Psoas muscle (tissue), 8 donors: ENCODE measurements around the gene CLTB. TPM values are rescaled to one million over a fixed set of nuclear protein-coding genes. Genes with fewer than 3 reads are reported as not detected.
"Not testable (repeated sequence)": the region's sequence is repeated elsewhere in the genome, so short reads cannot be mapped to it uniquely, and the experiment has no call there.

Experiments used
- ATAC-seq, 4 donors: fragments of 200-7000 bp; cut with Tn5 transposase; one replicate each; pipeline ENCODE4 v1.9.1; 2020; ENCODE audit warnings: moderate library complexity in 3 of 4, mild to moderate bottlenecking in 2 of 4
- DNase-seq, 2 donors: peaks; one replicate each; pipeline ENCODE4 v3.0.0-alpha.2; 2020
- H3K27ac ChIP-seq: fragments of 200-600 bp; one replicate; pipeline ENCODE4 v1.8.0; 2022
- H3K27me3 ChIP-seq, 3 donors: fragments of 200-600 bp in 1 of 3; one replicate each; pipeline versions ENCODE4 v1.6.1 to v1.8.0; 2013 to 2022; ENCODE audit warnings: low read length in 2 of 3, mild to moderate bottlenecking in 2 of 3, moderate library complexity in 1 of 3; ENCODE audit not compliant: insufficient read depth in 3 of 3
- H3K36me3 ChIP-seq, 2 donors: fragments of 200-600 bp in 1 of 2; one replicate each; pipeline versions ENCODE4 v1.6.1 to v1.8.0; 2013 to 2022; ENCODE audit warnings: low read depth in 1 of 2, mild to moderate bottlenecking in 1 of 2, moderate library complexity in 1 of 2; ENCODE audit not compliant: insufficient read depth in 1 of 2
- H3K4me1 ChIP-seq: fragments of 200-600 bp; one replicate; pipeline ENCODE4 v1.8.0; 2022
- H3K4me3 ChIP-seq: fragments of 200-600 bp; one replicate; pipeline ENCODE4 v1.8.0; 2022; ENCODE audit warnings: mild to moderate bottlenecking
- H3K9me3 ChIP-seq: fragments of 200-600 bp; one replicate; pipeline ENCODE4 v1.8.0; 2022
- CTCF ChIP-seq: fragments of 200-600 bp; IDR thresholded peaks from one replicate; pipeline ENCODE4 v1.8.0; 2022; ENCODE audit warnings: antibody characterized with exemption
- WGBS, 3 donors: extraction: QIAGEN DNeasy Blood & Tissue Kit; methylation state at CpG; one replicate each; pipeline versions ENCODE4 v1.1.6 to v1.1.7; 2013; 5-methylcytosine and 5-hydroxymethylcytosine counted together
- intact Hi-C, 2 donors: fragments of 100-400 bp; cut with DNase I; formaldehyde crosslinking; loops; one replicate each; pipeline versions ENCODE4 v1.11.0 to v1.14.2; 2022
- polyA plus RNA-seq, 3 donors: library from polyadenylated mRNA; stranded (reverse); fragments of 200-250 nt; gene quantifications; one replicate each; pipeline ENCODE4 v1.2.3, GENCODE V29; 2013
- total RNA-seq, 4 donors: library from RNA; stranded (reverse); fragmentation: NEBNext Ultra II Directional in 2 of 4; extraction: Animal tissue kit (Norgen Biotek cat#: 25700) in 2 of 4; gene quantifications; one replicate each; pipeline versions ENCODE4 v1.2.1 to v1.2.4, GENCODE V29; 2021 to 2023
- donor health status: healthy with polysubstance abuse.
- donor health status: DM: no; HTN: no; CAD: no; lungs with moderate emphysema.
- donor health status: Bipolar disorder and iron deficiency.
- donor health status: healthy.
- donor health status: DM: yes; HTN: yes; CAD: no.
- donor health status: DM: no; HTN: no; CAD: no.
- donor health status: DM: no; HTN: no; CAD: no.
- donor health status: DM: yes; HTN: yes; CAD: no.

The CLTB gene
- total and polyA plus RNA-seq, 7 donors = 162 to 413 (median 223) TPM

- peak in 1 of 2 donors; percentile 27 for DNase-seq
- intact Hi-C loops = loop anchor here (1.0 to 5.0 kb wide), 4 partner anchors 28 to 90 kb away; partner anchors contain the start of genes CLTB (in 1 of the 2) and RNF44 (in 1 of the 2)
Measured at GRCh38 chr5:176446884-176447590, 30.7 kb upstream of the CLTB start.

GRCh38 chr5:176446028-176446665 lies 29.8 kb upstream of the CLTB start:
- H3K4me3 ChIP-seq = no peak overlapping the region
- TF ChIP-seq CTCF = no peak
- no peaks in the 10 kb centered on the region for H3K27me3 ChIP-seq
- ATAC-seq (no peak), DNase-seq (no peak)
- H3K9me3 ChIP-seq = no peaks in the 10 kb centered on the region
- intact Hi-C loops = loop anchor here (2.0 to 5.0 kb wide), 3 partner anchors 27 to 91 kb away; partner anchors contain the start of gene RNF44 (in 1 of the 2)
- peaks cover 17% of the 10 kb centered on the region for H3K4me1 ChIP-seq
- H3K27ac ChIP-seq = no peak overlapping the region
- no peaks in the 10 kb centered on the region for H3K36me3 ChIP-seq
- 92 to 95% (median 93%) methylated on average over 9 of the region's 9 CpGs for WGBS, 3 donors

More at GRCh38 chr5:176446884-176447590, 30.7 kb upstream of the CLTB start:
- Histone ChIP-seq H3K27ac (peak overlapping the region; percentile 97), H3K4me1 (peaks cover 19% of the 10 kb centered on the region), H3K4me3 (peak overlapping the region; percentile 91), H3K9me3 (no peaks in the 10 kb centered on the region), H3K27me3 (no peaks in the 10 kb centered on the region), H3K36me3 (peaks cover 0 to 1% of the 10 kb centered on the region in 2 donors)
- peak in 1 of 4 donors; percentile 4 for ATAC-seq
- TF ChIP-seq CTCF = no peak
- WGBS, 3 donors = 19 to 20% (median 19%) methylated on average over 27 of the region's 27 CpGs

- Histone ChIP-seq H3K4me3 (no peak overlapping the region), H3K36me3 (no peaks in the 10 kb centered on the region), H3K27me3 (no peaks in the 10 kb centered on the region), H3K4me1 (peaks cover 9% of the 10 kb centered on the region), H3K27ac (no peak overlapping the region), H3K9me3 (no peaks in the 10 kb centered on the region)
- ATAC-seq (no peak), DNase-seq (no peak)
- intact Hi-C loops = loop anchor here (5.0 kb wide), 2 partner anchors 88 to 93 kb away; partner anchors contain the start of gene RNF44 (in 1 of the 2)
- 81 to 83% (median 82%) methylated on average over 5 of the region's 5 CpGs for WGBS, 3 donors
- TF ChIP-seq CTCF = no peak
Measured at GRCh38 chr5:176444742-176445141, 28.4 kb upstream of the CLTB start.

GRCh38 chr5:176442911-176443310 lies 26.6 kb upstream of the CLTB start:
- DNase-seq, H3K27ac ChIP-seq, intact Hi-C loops, H3K9me3 ChIP-seq, H3K4me3 ChIP-seq, H3K36me3 ChIP-seq, ATAC-seq, H3K27me3 ChIP-seq, H3K4me1 ChIP-seq: not testable (repeated sequence)
- WGBS, 3 donors = 74 to 82% (median 77%) methylated on average over 4 of the region's 4 CpGs

GRCh38 chr5:176441921-176442323 lies 25.6 kb upstream of the CLTB start:
- 18 to 21% (median 18%) methylated on average over 5 of the region's 5 CpGs for WGBS, 3 donors
- H3K9me3 ChIP-seq = no peaks in the 10 kb centered on the region
- no peaks in the 10 kb centered on the region for H3K27me3 ChIP-seq
- no peaks in the 10 kb centered on the region for H3K36me3 ChIP-seq
- no peaks in the 10 kb centered on the region for H3K4me1 ChIP-seq
- H3K4me3 ChIP-seq = no peak overlapping the region
- intact Hi-C loops = no loop called here
- no peak for TF ChIP-seq CTCF
- H3K27ac ChIP-seq = no peak overlapping the region
- ATAC-seq (no peak), DNase-seq (no peak)
